MM.1S (cell line): ENCODE results near the gene RAB39B.

Source experiments
- DNase-seq: peaks from one replicate; pipeline ENCODE4 v3.0.0-alpha.2; 2015
- H2AFZ ChIP-seq: fragments of 300-600 bp; sonication (generic); 2 replicates; pipeline ENCODE4 v1.6.0; 2016; ENCODE audit warnings: antibody characterized with exemption, low read length
- H3F3A ChIP-seq: fragments of 300-600 bp; sonication (generic); 2 replicates; pipeline ENCODE4 v1.6.1; 2016; ENCODE audit warnings: mild to moderate bottlenecking, antibody characterized with exemption, low read length, moderate library complexity, mixed read lengths; ENCODE audit not compliant: insufficient read depth
- H3K27ac ChIP-seq: fragments of 300-600 bp; sonication (generic); 2 replicates; pipeline ENCODE4 v1.5.1; 2016; ENCODE audit warnings: mild to moderate bottlenecking, low read length
- H3K27me3 ChIP-seq: fragments of 300-600 bp; sonication (generic); replicated peaks from 2 replicates; pipeline ENCODE4 v1.6.0; 2016; ENCODE audit warnings: low read length; ENCODE audit not compliant: insufficient read depth
- H3K36me3 ChIP-seq: fragments of 300-600 bp; sonication (generic); replicated peaks from 2 replicates; pipeline ENCODE4 v1.6.1; 2016; ENCODE audit warnings: mild to moderate bottlenecking, low read length, mixed read lengths; ENCODE audit not compliant: insufficient read depth
- H3K4me1 ChIP-seq: fragments of 300-600 bp; sonication (generic); 2 replicates; pipeline ENCODE4 v1.6.1; 2016; ENCODE audit warnings: low read length, mixed read lengths
- H3K4me2 ChIP-seq: fragments of 300-600 bp; sonication (generic); 2 replicates; pipeline ENCODE4 v1.6.0; 2016; ENCODE audit warnings: low read depth, low read length
- H3K4me3 ChIP-seq: fragments of 300-600 bp; sonication (generic); 2 replicates; pipeline ENCODE4 v1.5.1; 2016; ENCODE audit warnings: low read length, mixed read lengths
- H3K79me2 ChIP-seq: fragments of 300-600 bp; sonication (generic); 2 replicates; pipeline ENCODE4 v1.6.1; 2016; ENCODE audit warnings: mixed run types, low read length, mixed read lengths
- H3K9ac ChIP-seq: fragments of 300-600 bp; sonication (generic); 2 replicates; pipeline ENCODE4 v1.6.1; 2016; ENCODE audit warnings: low read length, mixed read lengths
- H3K9me2 ChIP-seq: fragments of 300-600 bp; sonication (generic); replicated peaks from 2 replicates; pipeline ENCODE4 v1.6.1; 2016; ENCODE audit warnings: mild to moderate bottlenecking, low read length, mixed read lengths; ENCODE audit not compliant: insufficient read depth
- H3K9me3 ChIP-seq: fragments of 300-600 bp; sonication (generic); replicated peaks from 2 replicates; pipeline ENCODE4 v1.6.1; 2016; ENCODE audit warnings: mild to moderate bottlenecking, low read length, mixed read lengths; ENCODE audit not compliant: insufficient read depth
- H4K20me1 ChIP-seq: fragments of 300-600 bp; sonication (generic); 2 replicates; pipeline ENCODE4 v1.6.1; 2016; ENCODE audit warnings: mild to moderate bottlenecking, low read length, moderate library complexity, mixed read lengths; ENCODE audit not compliant: insufficient read depth
- EZH2 ChIP-seq: fragments of 300-600 bp; sonication (generic); optimal IDR thresholded peaks from 2 replicates; pipeline ENCODE3; 2017; ENCODE audit warnings: low read depth, mild to moderate bottlenecking, antibody characterized with exemption, low read length, mixed read lengths
- EZH2phosphoT487 ChIP-seq: fragments of 300-600 bp; sonication (generic); IDR thresholded peaks from 2 replicates; pipeline ENCODE4 v1.6.1; 2018; ENCODE audit warnings: antibody characterized with exemption, low read length
- TF ChIP-seq, protein P1 (sequence below): fragments of 300-600 bp; sonication (generic); IDR thresholded peaks from 2 replicates; pipeline ENCODE4 v1.5.1; 2016; ENCODE audit warnings: antibody characterized with exemption, low read length, mixed read lengths

Gene RAB39B

DNA sequence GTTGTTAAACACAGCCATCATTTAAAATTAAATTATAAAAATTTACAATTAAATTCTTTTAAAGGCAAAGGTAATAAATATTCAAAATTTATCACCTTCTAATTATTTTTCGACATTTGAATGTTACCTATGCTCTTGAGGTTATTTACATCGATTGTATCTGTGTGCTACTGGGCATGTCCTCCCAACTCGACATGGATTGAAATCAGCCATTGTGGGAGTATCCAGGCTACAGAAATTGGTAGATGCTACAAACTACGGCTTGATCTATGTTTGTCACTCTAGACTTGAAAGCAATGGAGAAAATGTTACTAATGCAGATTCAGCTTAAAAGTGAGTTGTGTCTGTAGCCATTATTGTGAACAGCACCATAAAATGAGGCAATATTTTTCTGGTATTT lies 50.6 kb downstream of the RAB39B start:
- Histone ChIP-seq H3K27ac (no peak overlapping the region), H4K20me1 (no peaks in the 10 kb centered on the region), H3K4me1 (peaks cover 4% of the 10 kb centered on the region; the same call in 1 of the 2 replicates), H3K36me3 (no peaks in the 10 kb centered on the region), H3K9me2 (no peaks in the 10 kb centered on the region), H3K79me2 (peaks cover 24% of the 10 kb centered on the region), H3F3A (no peaks in the 10 kb centered on the region), H3K27me3 (no peaks in the 10 kb centered on the region), H3K4me2 (no peak overlapping the region), H3K9ac (no peak overlapping the region), H3K9me3 (no peaks in the 10 kb centered on the region), H2AFZ (no peak overlapping the region), H3K4me3 (no peak overlapping the region)
- no peak for DNase-seq
- TF ChIP-seq EZH2phosphoT487: no peak
- TF ChIP-seq, protein P1, sequence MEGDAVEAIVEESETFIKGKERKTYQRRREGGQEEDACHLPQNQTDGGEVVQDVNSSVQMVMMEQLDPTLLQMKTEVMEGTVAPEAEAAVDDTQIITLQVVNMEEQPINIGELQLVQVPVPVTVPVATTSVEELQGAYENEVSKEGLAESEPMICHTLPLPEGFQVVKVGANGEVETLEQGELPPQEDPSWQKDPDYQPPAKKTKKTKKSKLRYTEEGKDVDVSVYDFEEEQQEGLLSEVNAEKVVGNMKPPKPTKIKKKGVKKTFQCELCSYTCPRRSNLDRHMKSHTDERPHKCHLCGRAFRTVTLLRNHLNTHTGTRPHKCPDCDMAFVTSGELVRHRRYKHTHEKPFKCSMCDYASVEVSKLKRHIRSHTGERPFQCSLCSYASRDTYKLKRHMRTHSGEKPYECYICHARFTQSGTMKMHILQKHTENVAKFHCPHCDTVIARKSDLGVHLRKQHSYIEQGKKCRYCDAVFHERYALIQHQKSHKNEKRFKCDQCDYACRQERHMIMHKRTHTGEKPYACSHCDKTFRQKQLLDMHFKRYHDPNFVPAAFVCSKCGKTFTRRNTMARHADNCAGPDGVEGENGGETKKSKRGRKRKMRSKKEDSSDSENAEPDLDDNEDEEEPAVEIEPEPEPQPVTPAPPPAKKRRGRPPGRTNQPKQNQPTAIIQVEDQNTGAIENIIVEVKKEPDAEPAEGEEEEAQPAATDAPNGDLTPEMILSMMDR: no peak
- no peak for TF ChIP-seq EZH2

DNA sequence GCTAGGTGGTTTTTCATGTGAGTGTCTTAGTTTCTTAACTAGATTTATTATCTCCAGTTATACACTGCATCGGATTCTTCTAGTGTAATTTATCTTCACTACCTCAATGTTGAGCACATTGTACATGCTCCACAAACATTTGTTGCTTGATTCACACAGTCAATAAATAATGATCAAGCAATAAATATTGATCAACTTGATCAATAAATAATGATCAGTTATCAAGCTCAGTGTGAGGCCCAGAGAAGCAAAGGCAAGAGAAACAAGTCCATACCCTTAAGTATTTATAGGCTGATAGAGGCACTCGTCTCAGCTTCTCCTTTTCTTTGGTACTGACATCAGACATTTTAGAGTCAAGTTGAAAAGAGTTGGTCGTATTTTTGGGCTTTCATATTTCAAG lies 53.1 kb downstream of the RAB39B start:
- DNase-seq: no peak
- Histone ChIP-seq H4K20me1 (no peaks in the 10 kb centered on the region), H3K36me3 (no peaks in the 10 kb centered on the region), H3K27me3 (no peaks in the 10 kb centered on the region), H3K9me3 (no peaks in the 10 kb centered on the region), H3K79me2 (no peaks in the 10 kb centered on the region), H3K4me1 (no peaks in the 10 kb centered on the region), H3K4me3 (no peak overlapping the region), H3K9me2 (no peaks in the 10 kb centered on the region), H2AFZ (no peak overlapping the region), H3K4me2 (no peak overlapping the region), H3F3A (no peaks in the 10 kb centered on the region), H3K27ac (no peak overlapping the region), H3K9ac (no peak overlapping the region)
- TF ChIP-seq, protein P1: no peak
- no peak for TF ChIP-seq EZH2phosphoT487
- no peak for TF ChIP-seq EZH2
